MM.1S (cell line): Measurements from ENCODE around the gene GRPEL1.

ENCODE experiments used
- DNase-seq: peaks from one replicate; pipeline ENCODE4 v3.0.0-alpha.2; 2015
- H2AFZ ChIP-seq: fragments of 300-600 bp; sonication (generic); 2 replicates; pipeline ENCODE4 v1.6.0; 2016; ENCODE audit warnings: antibody characterized with exemption, low read length
- H3F3A ChIP-seq: fragments of 300-600 bp; sonication (generic); 2 replicates; pipeline ENCODE4 v1.6.1; 2016; ENCODE audit warnings: mild to moderate bottlenecking, antibody characterized with exemption, low read length, moderate library complexity, mixed read lengths; ENCODE audit not compliant: insufficient read depth
- H3K27ac ChIP-seq: fragments of 300-600 bp; sonication (generic); 2 replicates; pipeline ENCODE4 v1.5.1; 2016; ENCODE audit warnings: mild to moderate bottlenecking, low read length
- H3K27me3 ChIP-seq: fragments of 300-600 bp; sonication (generic); replicated peaks from 2 replicates; pipeline ENCODE4 v1.6.0; 2016; ENCODE audit warnings: low read length; ENCODE audit not compliant: insufficient read depth
- H3K36me3 ChIP-seq: fragments of 300-600 bp; sonication (generic); replicated peaks from 2 replicates; pipeline ENCODE4 v1.6.1; 2016; ENCODE audit warnings: mild to moderate bottlenecking, low read length, mixed read lengths; ENCODE audit not compliant: insufficient read depth
- H3K4me1 ChIP-seq: fragments of 300-600 bp; sonication (generic); 2 replicates; pipeline ENCODE4 v1.6.1; 2016; ENCODE audit warnings: low read length, mixed read lengths
- H3K4me2 ChIP-seq: fragments of 300-600 bp; sonication (generic); 2 replicates; pipeline ENCODE4 v1.6.0; 2016; ENCODE audit warnings: low read depth, low read length
- H3K4me3 ChIP-seq: fragments of 300-600 bp; sonication (generic); 2 replicates; pipeline ENCODE4 v1.5.1; 2016; ENCODE audit warnings: low read length, mixed read lengths
- H3K79me2 ChIP-seq: fragments of 300-600 bp; sonication (generic); 2 replicates; pipeline ENCODE4 v1.6.1; 2016; ENCODE audit warnings: mixed run types, low read length, mixed read lengths
- H3K9ac ChIP-seq: fragments of 300-600 bp; sonication (generic); 2 replicates; pipeline ENCODE4 v1.6.1; 2016; ENCODE audit warnings: low read length, mixed read lengths
- H3K9me2 ChIP-seq: fragments of 300-600 bp; sonication (generic); replicated peaks from 2 replicates; pipeline ENCODE4 v1.6.1; 2016; ENCODE audit warnings: mild to moderate bottlenecking, low read length, mixed read lengths; ENCODE audit not compliant: insufficient read depth
- H3K9me3 ChIP-seq: fragments of 300-600 bp; sonication (generic); replicated peaks from 2 replicates; pipeline ENCODE4 v1.6.1; 2016; ENCODE audit warnings: mild to moderate bottlenecking, low read length, mixed read lengths; ENCODE audit not compliant: insufficient read depth
- H4K20me1 ChIP-seq: fragments of 300-600 bp; sonication (generic); 2 replicates; pipeline ENCODE4 v1.6.1; 2016; ENCODE audit warnings: mild to moderate bottlenecking, low read length, moderate library complexity, mixed read lengths; ENCODE audit not compliant: insufficient read depth
- EZH2 ChIP-seq: fragments of 300-600 bp; sonication (generic); optimal IDR thresholded peaks from 2 replicates; pipeline ENCODE3; 2017; ENCODE audit warnings: low read depth, mild to moderate bottlenecking, antibody characterized with exemption, low read length, mixed read lengths
- EZH2phosphoT487 ChIP-seq: fragments of 300-600 bp; sonication (generic); IDR thresholded peaks from 2 replicates; pipeline ENCODE4 v1.6.1; 2018; ENCODE audit warnings: antibody characterized with exemption, low read length
- TF ChIP-seq, protein P1 (sequence below): fragments of 300-600 bp; sonication (generic); IDR thresholded peaks from 2 replicates; pipeline ENCODE4 v1.5.1; 2016; ENCODE audit warnings: antibody characterized with exemption, low read length, mixed read lengths

GRPEL1 gene

GRCh38 chr4:7034262-7035081, 33.4 kb downstream of the GRPEL1 start:
- no peaks in the 10 kb centered on the region for H3K4me1 ChIP-seq
- H3K79me2 ChIP-seq: no peaks in the 10 kb centered on the region
- no peaks in the 10 kb centered on the region for H3K9me2 ChIP-seq
- H3K9me3 ChIP-seq: no peaks in the 10 kb centered on the region
- H3K36me3 ChIP-seq: peaks cover 6% of the 10 kb centered on the region; the same call in 1 of the 2 replicates
- no peaks in the 10 kb centered on the region for H3F3A ChIP-seq
- no peak overlapping the region for H3K4me3 ChIP-seq
- no peak for DNase-seq
- no peak overlapping the region for H3K4me2 ChIP-seq
- no peak overlapping the region for H2AFZ ChIP-seq
- H3K27me3 ChIP-seq: no peaks in the 10 kb centered on the region
- TF ChIP-seq, protein P1, sequence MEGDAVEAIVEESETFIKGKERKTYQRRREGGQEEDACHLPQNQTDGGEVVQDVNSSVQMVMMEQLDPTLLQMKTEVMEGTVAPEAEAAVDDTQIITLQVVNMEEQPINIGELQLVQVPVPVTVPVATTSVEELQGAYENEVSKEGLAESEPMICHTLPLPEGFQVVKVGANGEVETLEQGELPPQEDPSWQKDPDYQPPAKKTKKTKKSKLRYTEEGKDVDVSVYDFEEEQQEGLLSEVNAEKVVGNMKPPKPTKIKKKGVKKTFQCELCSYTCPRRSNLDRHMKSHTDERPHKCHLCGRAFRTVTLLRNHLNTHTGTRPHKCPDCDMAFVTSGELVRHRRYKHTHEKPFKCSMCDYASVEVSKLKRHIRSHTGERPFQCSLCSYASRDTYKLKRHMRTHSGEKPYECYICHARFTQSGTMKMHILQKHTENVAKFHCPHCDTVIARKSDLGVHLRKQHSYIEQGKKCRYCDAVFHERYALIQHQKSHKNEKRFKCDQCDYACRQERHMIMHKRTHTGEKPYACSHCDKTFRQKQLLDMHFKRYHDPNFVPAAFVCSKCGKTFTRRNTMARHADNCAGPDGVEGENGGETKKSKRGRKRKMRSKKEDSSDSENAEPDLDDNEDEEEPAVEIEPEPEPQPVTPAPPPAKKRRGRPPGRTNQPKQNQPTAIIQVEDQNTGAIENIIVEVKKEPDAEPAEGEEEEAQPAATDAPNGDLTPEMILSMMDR: no peak
- TF ChIP-seq EZH2phosphoT487 (no peak), EZH2 (no peak)
- H4K20me1 ChIP-seq: no peaks in the 10 kb centered on the region
- H3K9ac ChIP-seq: no peak overlapping the region
- H3K27ac ChIP-seq: no peak overlapping the region

DNA sequence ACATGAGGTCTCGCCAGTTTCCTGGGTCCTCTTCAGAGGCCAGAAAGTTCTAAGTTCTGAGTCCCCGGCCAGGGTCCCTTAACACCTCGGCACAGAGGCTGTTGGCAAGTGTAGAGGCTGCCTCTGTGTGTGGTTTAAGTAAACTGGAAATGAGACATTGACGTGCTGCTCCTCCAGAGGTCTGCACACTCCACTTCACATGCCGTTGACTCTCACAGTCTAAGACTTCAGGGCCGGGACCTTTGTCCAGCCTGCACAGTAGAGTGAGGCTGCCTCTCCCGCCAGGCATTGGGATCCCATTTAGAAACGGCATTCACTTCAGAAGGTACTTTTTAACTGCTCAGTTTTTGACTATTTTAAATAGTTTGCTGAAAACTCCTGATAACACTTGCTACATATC, 35.3 kb downstream of the GRPEL1 start:
- no peaks in the 10 kb centered on the region for H3K4me1 ChIP-seq
- no peak overlapping the region for H3K27ac ChIP-seq
- H4K20me1 ChIP-seq: no peaks in the 10 kb centered on the region
- no peak overlapping the region for H2AFZ ChIP-seq
- no peaks in the 10 kb centered on the region for H3K9me2 ChIP-seq
- H3K36me3 ChIP-seq: peaks cover 6% of the 10 kb centered on the region; the same call in 1 of the 2 replicates
- DNase-seq: no peak
- H3K4me3 ChIP-seq: no peak overlapping the region
- H3K9ac ChIP-seq: no peak overlapping the region
- no peaks in the 10 kb centered on the region for H3K79me2 ChIP-seq
- no peak overlapping the region for H3K4me2 ChIP-seq
- no peaks in the 10 kb centered on the region for H3F3A ChIP-seq
- H3K27me3 ChIP-seq: no peaks in the 10 kb centered on the region
- no peaks in the 10 kb centered on the region for H3K9me3 ChIP-seq
- no peak for TF ChIP-seq EZH2phosphoT487

DNA sequence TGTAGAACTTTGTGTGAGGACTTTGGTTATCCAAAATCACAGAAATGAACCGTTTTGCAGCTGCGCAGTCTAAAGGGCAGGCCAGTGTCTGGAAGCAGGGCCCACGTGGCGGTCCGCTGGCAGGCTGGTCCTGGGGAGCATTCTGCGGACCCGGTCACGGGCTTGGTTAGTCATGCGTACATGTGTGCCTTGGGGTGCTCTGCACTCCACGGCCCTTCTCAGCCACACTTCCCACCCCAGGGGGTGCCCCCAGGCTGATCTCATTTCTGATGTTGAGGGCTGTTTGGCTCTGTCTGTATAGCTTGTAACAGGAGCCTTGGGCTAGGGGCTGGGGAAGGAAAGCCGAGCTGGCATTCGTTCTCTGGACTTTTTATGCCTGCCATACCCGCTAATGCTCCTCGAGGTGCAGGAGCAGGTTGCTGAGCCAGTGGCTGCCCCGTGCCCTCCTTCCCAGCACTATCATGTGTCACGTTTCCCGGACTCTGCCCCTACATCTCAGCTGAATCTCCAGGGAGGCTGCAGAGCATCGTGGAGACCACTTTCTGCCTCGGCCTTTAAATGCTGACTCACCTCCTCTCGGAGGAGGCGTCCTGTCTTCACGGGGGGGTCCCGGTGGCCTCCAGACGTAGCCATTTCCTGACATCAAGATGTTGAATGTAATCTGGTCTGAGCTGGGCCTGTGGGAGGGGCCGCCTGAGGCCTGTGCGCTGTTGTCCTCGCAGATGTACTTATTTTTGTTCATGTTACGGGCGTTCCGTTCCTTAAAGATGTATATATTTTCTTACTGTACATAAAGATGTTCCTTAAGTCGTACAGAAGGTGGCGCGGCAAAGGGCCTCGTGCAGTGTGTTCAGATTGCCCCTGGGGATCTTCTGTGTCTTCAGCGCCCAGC, 36.1 kb downstream of the GRPEL1 start:
- no peaks in the 10 kb centered on the region for H3K9me2 ChIP-seq
- no peaks in the 10 kb centered on the region for H3K4me1 ChIP-seq
- no peaks in the 10 kb centered on the region for H3K79me2 ChIP-seq
- no peak overlapping the region for H3K9ac ChIP-seq
- no peak overlapping the region for H3K27ac ChIP-seq
- DNase-seq: no peak
- no peaks in the 10 kb centered on the region for H3F3A ChIP-seq
- H3K27me3 ChIP-seq: no peaks in the 10 kb centered on the region
- H4K20me1 ChIP-seq: no peaks in the 10 kb centered on the region
- H3K4me3 ChIP-seq: no peak overlapping the region
- H3K9me3 ChIP-seq: no peaks in the 10 kb centered on the region
- H2AFZ ChIP-seq: no peak overlapping the region
- H3K36me3 ChIP-seq: peaks cover 6% of the 10 kb centered on the region; the same call in 1 of the 2 replicates
- TF ChIP-seq EZH2 (no peak), EZH2phosphoT487 (no peak)
- TF ChIP-seq, protein P1: no peak
- no peak overlapping the region for H3K4me2 ChIP-seq
